HG02840 (cell line): ENCODE data around the gene ADAMTSL2.
"Not testable (repeated sequence)": the region's sequence is repeated elsewhere in the genome, so short reads cannot be mapped to it uniquely, and the experiment has no call there.

Source experiments
- ATAC-seq: cut with Tn5 transposase; IDR thresholded peaks from one replicate; pipeline ENCODE4 v1.9.1; 2021; ENCODE audit warnings: mild to moderate bottlenecking, moderate library complexity, moderate number of reproducible peaks; ENCODE audit not compliant: unreplicated experiment, low FRiP score

Gene ADAMTSL2

GRCh38 chr9:133553973-133554713 lies 19.6 kb downstream of the ADAMTSL2 start:
- no peak for ATAC-seq

GRCh38 chr9:133554729-133555128 lies 20.2 kb downstream of the ADAMTSL2 start:
- ATAC-seq, result no peak

- no peak for ATAC-seq
Observed at GRCh38 chr9:133556354-133556753, 21.9 kb downstream of the ADAMTSL2 start.

- no peak for ATAC-seq
Observed at GRCh38 chr9:133557581-133557980, 23.1 kb downstream of the ADAMTSL2 start.

- ATAC-seq, result no peak
Observed at GRCh38 chr9:133558191-133559126, 24.0 kb downstream of the ADAMTSL2 start.

GRCh38 chr9:133560311-133560710 lies 25.8 kb downstream of the ADAMTSL2 start:
- no peak for ATAC-seq

- ATAC-seq, result no peak
Observed at GRCh38 chr9:133560944-133561343, 26.4 kb downstream of the ADAMTSL2 start.

GRCh38 chr9:133561976-133562554 lies 27.6 kb downstream of the ADAMTSL2 start:
- ATAC-seq, result no peak

GRCh38 chr9:133562611-133563290 lies 28.2 kb downstream of the ADAMTSL2 start:
- ATAC-seq, result no peak

GRCh38 chr9:133563291-133563796 lies 28.8 kb downstream of the ADAMTSL2 start:
- no peak for ATAC-seq

GRCh38 chr9:133563814-133564213 lies 29.3 kb downstream of the ADAMTSL2 start:
- not testable (repeated sequence) for ATAC-seq

GRCh38 chr9:133564451-133565116 lies 30.1 kb downstream of the ADAMTSL2 start:
- ATAC-seq, result no peak

GRCh38 chr9:133566382-133566781 lies 31.9 kb downstream of the ADAMTSL2 start:
- ATAC-seq, result no peak

- ATAC-seq, result no peak
Observed at GRCh38 chr9:133566817-133567216, 32.3 kb downstream of the ADAMTSL2 start.

GRCh38 chr9:133568186-133568585 lies 33.7 kb downstream of the ADAMTSL2 start:
- no peak for ATAC-seq

- ATAC-seq, result no peak
Observed at GRCh38 chr9:133569121-133569785, 34.7 kb downstream of the ADAMTSL2 start.

GRCh38 chr9:133569891-133570690 lies 35.6 kb downstream of the ADAMTSL2 start:
- no peak for ATAC-seq

GRCh38 chr9:133570691-133571080 lies 36.2 kb downstream of the ADAMTSL2 start:
- no peak for ATAC-seq
